OCI-LY3 (cell line): ENCODE measurements around the gene NPFF.
"Not testable (repeated sequence)": the region's sequence is repeated elsewhere in the genome, so short reads cannot be mapped to it uniquely, and the experiment has no call there.

Source experiments
- EZH2phosphoT487 ChIP-seq: fragments of 200-600 bp; shearing (Covaris generic); IDR thresholded peaks from 2 replicates; pipeline ENCODE4 v1.6.1; 2018; ENCODE audit warnings: antibody characterized with exemption, mixed run types, low read depth
- TF ChIP-seq, protein P1 (sequence below): fragments of 200-600, 300-600 bp; sonication (generic); IDR thresholded peaks from 2 replicates; pipeline ENCODE4 v1.5.1; 2014; ENCODE audit warnings: antibody characterized with exemption, low read length, low read depth

DNA sequence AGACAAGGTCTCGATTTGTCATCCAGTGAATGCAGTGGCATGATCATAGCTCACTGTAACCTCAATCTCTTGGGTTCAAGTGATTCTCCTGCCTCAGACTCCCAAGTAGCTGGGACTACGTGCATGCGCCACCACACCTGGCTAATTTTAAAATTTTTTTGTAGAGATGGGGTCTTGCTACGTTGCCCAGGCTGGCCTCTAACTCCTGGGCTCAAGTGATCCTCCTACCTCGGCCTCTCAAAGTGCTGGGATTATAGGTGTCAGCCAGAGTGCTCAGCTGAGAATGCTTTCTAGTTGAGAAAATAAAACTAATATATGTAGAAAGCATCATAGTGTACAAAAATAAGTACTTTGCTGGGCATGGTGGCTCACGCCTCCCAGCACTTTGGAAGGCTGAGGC, 41.1 kb upstream of the NPFF start:
- TF ChIP-seq, protein P1, sequence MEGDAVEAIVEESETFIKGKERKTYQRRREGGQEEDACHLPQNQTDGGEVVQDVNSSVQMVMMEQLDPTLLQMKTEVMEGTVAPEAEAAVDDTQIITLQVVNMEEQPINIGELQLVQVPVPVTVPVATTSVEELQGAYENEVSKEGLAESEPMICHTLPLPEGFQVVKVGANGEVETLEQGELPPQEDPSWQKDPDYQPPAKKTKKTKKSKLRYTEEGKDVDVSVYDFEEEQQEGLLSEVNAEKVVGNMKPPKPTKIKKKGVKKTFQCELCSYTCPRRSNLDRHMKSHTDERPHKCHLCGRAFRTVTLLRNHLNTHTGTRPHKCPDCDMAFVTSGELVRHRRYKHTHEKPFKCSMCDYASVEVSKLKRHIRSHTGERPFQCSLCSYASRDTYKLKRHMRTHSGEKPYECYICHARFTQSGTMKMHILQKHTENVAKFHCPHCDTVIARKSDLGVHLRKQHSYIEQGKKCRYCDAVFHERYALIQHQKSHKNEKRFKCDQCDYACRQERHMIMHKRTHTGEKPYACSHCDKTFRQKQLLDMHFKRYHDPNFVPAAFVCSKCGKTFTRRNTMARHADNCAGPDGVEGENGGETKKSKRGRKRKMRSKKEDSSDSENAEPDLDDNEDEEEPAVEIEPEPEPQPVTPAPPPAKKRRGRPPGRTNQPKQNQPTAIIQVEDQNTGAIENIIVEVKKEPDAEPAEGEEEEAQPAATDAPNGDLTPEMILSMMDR, result not testable (repeated sequence)
- TF ChIP-seq EZH2phosphoT487, result not testable (repeated sequence)
